ENCODE results near the gene FADS3.

- TF ChIP-seq TAF1 (IDR thresholded peaks at IDR 0.05; ENCODE audit: low read depth, low read length) = no peak
- TF ChIP-seq POLR2A (IDR thresholded peaks at IDR 0.05; ENCODE audit: low read depth, low read length) = no peak
- TF ChIP-seq POLR2AphosphoS5 (IDR thresholded peaks at IDR 0.05; ENCODE audit: low read depth, low read length) = no peak
- TF ChIP-seq POU2F2 (IDR thresholded peaks at IDR 0.05; ENCODE audit: low read depth, low read length) = no peak
These were observed 35.2 kb downstream of the FADS3 start for GRCh38 chr11:61855939-61856680.
